SJCRH30 (cell line): ENCODE results near the gene SFI1. TPM values are rescaled to one million over a fixed set of nuclear protein-coding genes. Genes with fewer than 3 reads are reported as not detected.

Source experiments
- DNase-seq, 2 experiments: peaks; one replicate each; pipeline ENCODE4 v3.0.0-alpha.2; 2015 to 2020
- H3K27ac ChIP-seq: fragments of 250-450 bp; sonication (Bioruptor Pico); 2 replicates; pipeline ENCODE4 v1.5.1; 2020; ENCODE audit warnings: mild to moderate bottlenecking, moderate library complexity
- H3K27me3 ChIP-seq: fragments of 250-450 bp; sonication (Bioruptor Pico); 2 replicates; pipeline ENCODE4 v1.5.1; 2020; ENCODE audit warnings: mild to moderate bottlenecking, moderate library complexity
- H3K36me3 ChIP-seq: fragments of 250-450 bp; sonication (Bioruptor Pico); 2 replicates; pipeline ENCODE4 v1.5.1; 2020; ENCODE audit warnings: mild to moderate bottlenecking, moderate library complexity
- H3K4me1 ChIP-seq: fragments of 250-450 bp; sonication (Bioruptor Pico); 2 replicates; pipeline ENCODE4 v1.5.1; 2020; ENCODE audit warnings: mild to moderate bottlenecking, moderate library complexity
- H3K4me3 ChIP-seq: fragments of 250-450 bp; sonication (Bioruptor Pico); 2 replicates; pipeline ENCODE4 v1.5.1; 2020; ENCODE audit warnings: mild to moderate bottlenecking, moderate library complexity
- H3K9me3 ChIP-seq: fragments of 250-450 bp; sonication (Bioruptor Pico); replicated peaks from 2 replicates; pipeline ENCODE4 v1.5.1; 2020; ENCODE audit warnings: mild to moderate bottlenecking, moderate library complexity
- total RNA-seq: library from RNA; depleted of rRNA; stranded (reverse); fragments of >200 nt; shearing (Covaris generic); gene quantifications from 2 replicates; pipeline ENCODE4 v1.2.3, GENCODE V29; 2014

SFI1 gene
- total RNA-seq, 1 experiment from 2014 or later = 11.8 TPM

- H3K4me3 ChIP-seq = no peak overlapping the region
- H3K4me1 ChIP-seq = peaks cover 21% of the 10 kb centered on the region
- H3K27me3 ChIP-seq = no peaks in the 10 kb centered on the region
- DNase-seq = no peak
- H3K9me3 ChIP-seq = no peaks in the 10 kb centered on the region
- H3K27ac ChIP-seq = no peak overlapping the region
- 0 out of 2 replicates have a peak, but pooled peaks cover 2% of the 10 kb centered on the region for H3K36me3 ChIP-seq
These were observed 123.4 kb downstream of the SFI1 start for GRCh38 chr22:31619611-31620300.

- H3K27me3 ChIP-seq = no peaks in the 10 kb centered on the region
- peaks cover 14% of the 10 kb centered on the region for H3K4me1 ChIP-seq
- H3K36me3 ChIP-seq = 0 out of 2 replicates have a peak, but pooled peaks cover 2% of the 10 kb centered on the region
- H3K4me3 ChIP-seq = no peak overlapping the region
- H3K9me3 ChIP-seq = no peaks in the 10 kb centered on the region
- no peak overlapping the region for H3K27ac ChIP-seq
- no peak for DNase-seq
These were observed 124.6 kb downstream of the SFI1 start for GRCh38 chr22:31620756-31621480.

- Histone ChIP-seq H3K9me3 (no peaks in the 10 kb centered on the region), H3K27ac (no peak overlapping the region), H3K4me1 (peaks cover 7% of the 10 kb centered on the region), H3K36me3 (0 out of 2 replicates have a peak, but pooled peaks cover 2% of the 10 kb centered on the region), H3K27me3 (no peaks in the 10 kb centered on the region), H3K4me3 (no peak overlapping the region)
- DNase-seq = no peak
These were observed 125.3 kb downstream of the SFI1 start for GRCh38 chr22:31621507-31622124.

- Histone ChIP-seq H3K36me3 (0 out of 2 replicates have a peak, but pooled peaks cover 2% of the 10 kb centered on the region), H3K9me3 (no peaks in the 10 kb centered on the region), H3K4me1 (no peaks in the 10 kb centered on the region), H3K4me3 (no peak overlapping the region), H3K27me3 (no peaks in the 10 kb centered on the region), H3K27ac (no peak overlapping the region)
- DNase-seq = no peak
These were observed 126.6 kb downstream of the SFI1 start for GRCh38 chr22:31622980-31623379.

- no peaks in the 10 kb centered on the region for H3K4me1 ChIP-seq
- H3K27me3 ChIP-seq = no peaks in the 10 kb centered on the region
- H3K9me3 ChIP-seq = no peaks in the 10 kb centered on the region
- no peak overlapping the region for H3K4me3 ChIP-seq
- H3K27ac ChIP-seq = no peak overlapping the region
- DNase-seq = no peak
- 0 out of 2 replicates have a peak, but pooled peaks cover 2% of the 10 kb centered on the region for H3K36me3 ChIP-seq
These were observed 127.4 kb downstream of the SFI1 start for GRCh38 chr22:31623592-31624304.

GRCh38 chr22:31625257-31625640, 128.9 kb downstream of the SFI1 start:
- no peaks in the 10 kb centered on the region for H3K9me3 ChIP-seq
- no peak for DNase-seq
- no peak overlapping the region for H3K4me3 ChIP-seq
- no peak overlapping the region for H3K27ac ChIP-seq
- no peaks in the 10 kb centered on the region for H3K27me3 ChIP-seq
- no peaks in the 10 kb centered on the region for H3K4me1 ChIP-seq
- H3K36me3 ChIP-seq = no peaks in the 10 kb centered on the region

GRCh38 chr22:31625661-31626426, 129.5 kb downstream of the SFI1 start:
- H3K36me3 ChIP-seq = no peaks in the 10 kb centered on the region
- no peaks in the 10 kb centered on the region for H3K9me3 ChIP-seq
- no peak for DNase-seq
- H3K4me1 ChIP-seq = no peaks in the 10 kb centered on the region
- H3K27ac ChIP-seq = no peak overlapping the region
- no peaks in the 10 kb centered on the region for H3K27me3 ChIP-seq
- H3K4me3 ChIP-seq = no peak overlapping the region

GRCh38 chr22:31626427-31627150, 130.3 kb downstream of the SFI1 start:
- Histone ChIP-seq H3K4me1 (no peaks in the 10 kb centered on the region; the same call in 1 of the 2 replicates), H3K4me3 (no peak overlapping the region), H3K36me3 (no peaks in the 10 kb centered on the region), H3K9me3 (no peaks in the 10 kb centered on the region), H3K27ac (no peak overlapping the region), H3K27me3 (no peaks in the 10 kb centered on the region)
- DNase-seq = no peak

GRCh38 chr22:31627223-31627731, 130.9 kb downstream of the SFI1 start:
- H3K27me3 ChIP-seq = no peaks in the 10 kb centered on the region
- H3K9me3 ChIP-seq = no peaks in the 10 kb centered on the region
- no peak for DNase-seq
- H3K27ac ChIP-seq = no peak overlapping the region
- H3K36me3 ChIP-seq = no peaks in the 10 kb centered on the region
- H3K4me3 ChIP-seq = no peak overlapping the region
- H3K4me1 ChIP-seq = no peaks in the 10 kb centered on the region; the same call in 1 of the 2 replicates

GRCh38 chr22:31628362-31628761, 132.0 kb downstream of the SFI1 start:
- H3K4me3 ChIP-seq = no peak overlapping the region
- DNase-seq = no peak
- H3K27ac ChIP-seq = no peak overlapping the region
- H3K4me1 ChIP-seq = no peaks in the 10 kb centered on the region; the same call in 1 of the 2 replicates
- H3K9me3 ChIP-seq = no peaks in the 10 kb centered on the region
- no peaks in the 10 kb centered on the region for H3K27me3 ChIP-seq
- no peaks in the 10 kb centered on the region for H3K36me3 ChIP-seq

GRCh38 chr22:31628969-31629708, 132.8 kb downstream of the SFI1 start:
- no peak overlapping the region for H3K27ac ChIP-seq
- no peak overlapping the region for H3K4me3 ChIP-seq
- no peaks in the 10 kb centered on the region for H3K27me3 ChIP-seq
- DNase-seq = no peak
- no peaks in the 10 kb centered on the region for H3K9me3 ChIP-seq
- no peaks in the 10 kb centered on the region for H3K36me3 ChIP-seq
- no peaks in the 10 kb centered on the region; the same call in 1 of the 2 replicates for H3K4me1 ChIP-seq

GRCh38 chr22:31629741-31630184, 133.4 kb downstream of the SFI1 start:
- Histone ChIP-seq H3K27me3 (no peaks in the 10 kb centered on the region), H3K27ac (peak overlapping the region; percentile 73), H3K9me3 (no peaks in the 10 kb centered on the region), H3K4me3 (peak overlapping the region; percentile 93), H3K4me1 (no peaks in the 10 kb centered on the region; the same call in 1 of the 2 replicates), H3K36me3 (no peaks in the 10 kb centered on the region)
- no peak for DNase-seq
